ENCODE measurements around the gene SERTAD4. TPM values are rescaled to one million over a fixed set of nuclear protein-coding genes. Genes with fewer than 3 reads are reported as not detected.

The SERTAD4 gene
- polyA plus RNA-seq, 3 donors: not detected

DNA sequence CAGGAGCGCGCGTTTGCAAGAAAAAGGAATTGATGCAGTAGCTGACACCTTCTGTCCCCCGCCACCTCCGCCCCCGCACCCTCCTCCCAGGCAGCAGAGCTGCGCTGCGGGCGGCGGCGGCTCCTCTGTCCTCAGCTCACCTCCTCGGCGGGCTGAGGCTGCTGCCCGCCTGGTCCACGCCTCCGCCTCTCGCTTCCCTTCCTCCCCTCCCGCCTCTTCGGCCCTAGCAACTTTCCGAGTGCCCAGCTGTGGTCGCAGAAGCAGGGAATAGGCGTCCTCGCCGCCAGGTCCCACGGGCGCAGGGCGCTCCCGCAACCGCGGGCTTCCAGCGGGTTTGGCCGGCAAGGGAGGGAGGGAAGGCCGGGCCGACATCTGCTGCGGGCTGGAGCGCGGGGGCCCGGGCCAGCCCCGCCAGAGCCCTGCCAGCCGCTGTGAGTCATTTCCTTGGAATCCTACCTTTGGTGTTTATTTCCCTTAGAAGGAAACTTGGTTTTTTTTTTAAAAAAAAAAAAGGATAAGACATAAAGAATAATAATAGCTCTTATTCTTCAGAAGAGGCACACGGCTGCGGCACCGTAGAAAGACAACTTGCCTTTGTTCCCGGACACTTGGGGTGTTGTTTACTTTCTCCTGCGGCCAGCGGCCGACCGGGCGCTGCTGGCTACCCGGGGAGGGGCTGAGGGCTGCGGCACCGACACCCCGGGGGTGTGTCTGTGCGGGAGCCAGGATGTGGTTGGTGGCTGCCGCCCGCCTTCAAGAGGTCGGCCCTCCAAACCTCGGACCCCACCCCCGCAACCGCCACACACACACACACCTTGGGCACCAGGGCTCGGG, 1.1 kb downstream of the SERTAD4 start:
- TF ChIP-seq, protein P1, sequence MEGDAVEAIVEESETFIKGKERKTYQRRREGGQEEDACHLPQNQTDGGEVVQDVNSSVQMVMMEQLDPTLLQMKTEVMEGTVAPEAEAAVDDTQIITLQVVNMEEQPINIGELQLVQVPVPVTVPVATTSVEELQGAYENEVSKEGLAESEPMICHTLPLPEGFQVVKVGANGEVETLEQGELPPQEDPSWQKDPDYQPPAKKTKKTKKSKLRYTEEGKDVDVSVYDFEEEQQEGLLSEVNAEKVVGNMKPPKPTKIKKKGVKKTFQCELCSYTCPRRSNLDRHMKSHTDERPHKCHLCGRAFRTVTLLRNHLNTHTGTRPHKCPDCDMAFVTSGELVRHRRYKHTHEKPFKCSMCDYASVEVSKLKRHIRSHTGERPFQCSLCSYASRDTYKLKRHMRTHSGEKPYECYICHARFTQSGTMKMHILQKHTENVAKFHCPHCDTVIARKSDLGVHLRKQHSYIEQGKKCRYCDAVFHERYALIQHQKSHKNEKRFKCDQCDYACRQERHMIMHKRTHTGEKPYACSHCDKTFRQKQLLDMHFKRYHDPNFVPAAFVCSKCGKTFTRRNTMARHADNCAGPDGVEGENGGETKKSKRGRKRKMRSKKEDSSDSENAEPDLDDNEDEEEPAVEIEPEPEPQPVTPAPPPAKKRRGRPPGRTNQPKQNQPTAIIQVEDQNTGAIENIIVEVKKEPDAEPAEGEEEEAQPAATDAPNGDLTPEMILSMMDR (IDR thresholded peaks at IDR 0.05): no peak
- no peak overlapping the region for H3K4me2 ChIP-seq (replicated peaks; ENCODE audit: extremely low read depth, low read length, poor library complexity, severe bottlenecking)
- peaks cover 66 to 86% of the 10 kb centered on the region in 2 donors for H3K27me3 ChIP-seq (ENCODE audit: control insufficient read depth in 2 of 2, insufficient read depth in 2 of 2, low read length in 2 of 2)
- peak overlapping the region in 1 of 3 experiments; percentile 5 for H3K4me3 ChIP-seq (replicated peaks in 1 of 3; ENCODE audit: low read depth in 2 of 3, low read length in 3 of 3)
- H3K27ac ChIP-seq (ENCODE audit: low read depth in 1 of 2, low read length in 2 of 2): no peak overlapping the region
- no peak overlapping the region for H3K9ac ChIP-seq (ENCODE audit: insufficient read depth, low read length, poor library complexity, severe bottlenecking)
- Mint-ChIP-seq H3K27ac (no peak overlapping the region), H3K4me3 (peak overlapping the region in 1 of 2 donors; percentile 72), H3K4me1 (peaks cover 3% of the 10 kb centered on the region), H3K27me3 (ENCODE audit: low read depth in 3 of 3) (peaks cover 49 to 80% (median 55%) of the 10 kb centered on the region in 3 donors), H3K36me3 (peaks cover 0 to 1% of the 10 kb centered on the region in 2 donors), H3K9me3 (peaks cover 0 to 11% (median 3%) of the 10 kb centered on the region in 7 donors)
- DNase-seq: no peak
- peaks cover 0 to 9% of the 10 kb centered on the region in 2 donors for H3K9me3 ChIP-seq (replicated peaks in 1 of 2; ENCODE audit: control insufficient read depth in 1 of 2, insufficient read depth in 1 of 2, low read length in 2 of 2)
- no peaks in the 10 kb centered on the region for H3K36me3 ChIP-seq (replicated peaks in 1 of 2; ENCODE audit: control insufficient read depth in 1 of 2, insufficient read depth in 2 of 2, low read length in 2 of 2)
- no peaks in the 10 kb centered on the region for H3K79me2 ChIP-seq (ENCODE audit: insufficient read depth, low read length)
- intact Hi-C loops (cut with micrococcal nuclease): no loop called here
- WGBS (ENCODE audit: insufficient coverage): 2% methylated on average over 47 of the region's 61 CpGs
- H2AFZ ChIP-seq (ENCODE audit: insufficient read depth, low read depth, low read length, poor library complexity, severe bottlenecking): no peak overlapping the region
- no peaks in the 10 kb centered on the region for H3K4me1 ChIP-seq (ENCODE audit: control insufficient read depth in 1 of 2, insufficient read depth in 2 of 2, low read length in 2 of 2)
- H4K20me1 ChIP-seq (ENCODE audit: insufficient read depth, low read length): no peaks in the 10 kb centered on the region

DNA sequence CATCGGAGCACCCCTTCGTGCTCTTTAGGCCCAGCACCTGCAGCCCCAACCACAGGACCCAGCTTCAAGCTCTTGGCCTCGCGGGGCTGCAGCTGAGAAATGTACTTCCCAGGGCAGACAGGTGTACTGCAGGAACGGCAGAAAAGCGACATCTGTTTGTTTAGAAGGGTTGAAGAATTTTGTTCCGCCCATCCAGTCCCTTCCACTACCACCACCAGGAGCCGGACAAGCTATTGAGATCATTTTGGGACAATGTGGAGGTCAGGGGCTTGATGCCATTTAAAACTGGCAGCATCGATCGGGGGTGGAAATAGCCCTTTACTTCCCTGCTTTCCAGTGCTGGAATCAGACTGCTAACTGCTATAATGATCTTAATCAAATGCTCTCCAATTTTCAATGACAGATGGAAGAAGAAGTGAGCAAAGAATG, 1.7 kb downstream of the SERTAD4 start:
- Mint-ChIP-seq H3K9me3 (peaks cover 0 to 11% (median 3%) of the 10 kb centered on the region in 7 donors), H3K27ac (no peak overlapping the region), H3K4me1 (peaks cover 3% of the 10 kb centered on the region), H3K36me3 (peaks cover 0 to 1% of the 10 kb centered on the region in 2 donors), H3K27me3 (ENCODE audit: low read depth in 3 of 3) (peaks cover 49 to 80% (median 55%) of the 10 kb centered on the region in 3 donors), H3K4me3 (peak overlapping the region in 1 of 2 donors; percentile 72)
- 18% methylated on average over 4 of the region's 10 CpGs for WGBS (ENCODE audit: insufficient coverage)
- Histone ChIP-seq H3K9ac (ENCODE audit: insufficient read depth, low read length, poor library complexity, severe bottlenecking) (no peak overlapping the region), H3K27me3 (ENCODE audit: control insufficient read depth in 2 of 2, insufficient read depth in 2 of 2, low read length in 2 of 2) (peaks cover 61 to 82% of the 10 kb centered on the region in 2 donors), H3K79me2 (ENCODE audit: insufficient read depth, low read length) (no peaks in the 10 kb centered on the region), H3K9me3 (replicated peaks in 1 of 2; ENCODE audit: control insufficient read depth in 1 of 2, insufficient read depth in 1 of 2, low read length in 2 of 2) (peaks cover 0 to 9% of the 10 kb centered on the region in 2 donors), H3K36me3 (replicated peaks in 1 of 2; ENCODE audit: control insufficient read depth in 1 of 2, insufficient read depth in 2 of 2, low read length in 2 of 2) (no peaks in the 10 kb centered on the region), H3K4me3 (replicated peaks in 1 of 3; ENCODE audit: low read depth in 2 of 3, low read length in 3 of 3) (no peak overlapping the region), H3K27ac (ENCODE audit: low read depth in 1 of 2, low read length in 2 of 2) (no peak overlapping the region), H2AFZ (ENCODE audit: insufficient read depth, low read depth, low read length, poor library complexity, severe bottlenecking) (no peak overlapping the region), H3K4me2 (replicated peaks; ENCODE audit: extremely low read depth, low read length, poor library complexity, severe bottlenecking) (no peak overlapping the region), H4K20me1 (ENCODE audit: insufficient read depth, low read length) (no peaks in the 10 kb centered on the region), H3K4me1 (ENCODE audit: control insufficient read depth in 1 of 2, insufficient read depth in 2 of 2, low read length in 2 of 2) (no peaks in the 10 kb centered on the region)
- intact Hi-C loops (cut with micrococcal nuclease): no loop called here
- TF ChIP-seq, protein P1 (IDR thresholded peaks at IDR 0.05): no peak
- DNase-seq: no peak

Measured in CD14-positive monocyte (primary cell).